Prostate gland (tissue), 2 donors: ENCODE results near the gene TRIM22.

Source experiments
- CTCF ChIP-seq, 4 experiments: fragments of 200-600 bp in 2 of 4; fragments of 450-650 bp in 2 of 4; sonication (generic) in 2 of 4; IDR thresholded peaks; 1 replicate in 3 of 4; 2 replicates in 1 of 4; pipeline ENCODE4 v1.5.1; 2016 to 2019; ENCODE audit warnings: antibody characterized with exemption in 4 of 4, mild to moderate bottlenecking in 2 of 4, moderate library complexity in 2 of 4
- POLR2A ChIP-seq: fragments of 450-650 bp; IDR thresholded peaks from one replicate; pipeline ENCODE4 v1.6.1; 2016; ENCODE audit warnings: antibody characterized with exemption, mild to moderate bottlenecking

- TF ChIP-seq POLR2A = no peak
- no peak for TF ChIP-seq CTCF (IDR thresholded peaks at IDR 0.05)
These were observed 1.1 kb upstream of the TRIM22 start for GRCh38 chr11:5688482-5688881.
